Upper lobe of left lung (tissue), 6 donors: ENCODE results near the gene NKIRAS1. TPM values are rescaled to one million over a fixed set of nuclear protein-coding genes. Genes with fewer than 3 reads are reported as not detected.

Experiments
- ATAC-seq, 2 donors: fragments of 200-7000 bp; cut with Tn5 transposase; one replicate each; pipeline ENCODE4 v1.9.1; 2022; ENCODE audit warnings: mild to moderate bottlenecking in 2 of 2, moderate library complexity in 2 of 2; ENCODE audit not compliant: low FRiP score in 2 of 2
- DNase-seq, 2 donors: peaks; one replicate each; pipeline ENCODE4 v3.0.0-alpha.2; 2019 to 2020
- H3K27ac ChIP-seq, 4 donors: fragments of 200-600 bp; sonication (generic); one replicate each; pipeline ENCODE4 v1.5.1; 2016 to 2019
- H3K27me3 ChIP-seq, 4 donors: fragments of 200-600 bp; sonication (generic); one replicate each; pipeline ENCODE4 v1.5.1; 2017 to 2019
- H3K36me3 ChIP-seq, 4 donors: fragments of 200-600 bp; sonication (generic); one replicate each; pipeline ENCODE4 v1.5.1; 2016 to 2019
- H3K4me1 ChIP-seq, 4 donors: fragments of 200-600 bp; sonication (generic); one replicate each; pipeline ENCODE4 v1.5.1; 2018 to 2019
- H3K4me3 ChIP-seq, 4 donors: fragments of 200-600 bp; sonication (generic); one replicate each; pipeline ENCODE4 v1.5.1; 2017 to 2019; ENCODE audit warnings: mild to moderate bottlenecking in 2 of 4, moderate library complexity in 1 of 4
- H3K9me3 ChIP-seq, 4 donors: fragments of 200-600 bp; sonication (generic); one replicate each; pipeline ENCODE4 v1.5.1; 2018 to 2019
- CTCF ChIP-seq, 6 experiments: fragments of 450-650 bp in 4 of 6; fragments of 200-600 bp in 2 of 6; sonication (generic) in 2 of 6; IDR thresholded peaks; one replicate each; pipeline ENCODE4 v1.5.1; 2016 to 2019; ENCODE audit warnings: antibody characterized with exemption in 6 of 6
- EP300 ChIP-seq, 4 donors: sonication (generic); formaldehyde crosslinking; IDR thresholded peaks; one replicate each; pipeline ENCODE4 v1.5.1; 2017; ENCODE audit warnings: antibody characterized with exemption in 4 of 4, control low read depth in 2 of 4
- POLR2A ChIP-seq, 4 donors: fragments of 450-650 bp; IDR thresholded peaks; one replicate each; pipeline ENCODE4 v1.5.1; 2016 to 2017; ENCODE audit warnings: antibody characterized with exemption in 4 of 4, mild to moderate bottlenecking in 2 of 4
- POLR2AphosphoS5 ChIP-seq, 2 donors: sonication (generic); formaldehyde crosslinking; IDR thresholded peaks; one replicate each; pipeline ENCODE4 v1.5.1; 2017; ENCODE audit warnings: antibody characterized with exemption in 2 of 2
- WGBS, 2 donors: methylation state at CpG; one replicate each; pipeline ENCODE4 v1.1.5; 2017 to 2018; 5-methylcytosine and 5-hydroxymethylcytosine counted together
- total RNA-seq, 6 donors: library from RNA; depleted of rRNA in 4 of 6; stranded (reverse); fragments of >200 nt in 4 of 6; gene quantifications; one replicate each; pipeline versions ENCODE4 v1.1.0 to v1.2.1, GENCODE V29; 2016 to 2021
- donor health status: DM: no; HTN: no; CAD: no; lungs with moderate emphysema.
- donor health status: DM: no; HTN: yes; CAD: no; lungs with severe emphysema.

The NKIRAS1 gene
- total RNA-seq, 6 donors from 2014 or later = 3.1 to 18.0 (median 9.1) TPM

- no peak for ATAC-seq
- Histone ChIP-seq H3K27me3 (no peaks in the 10 kb centered on the region), H3K4me1 (peaks cover 0 to 20% (median 12%) of the 10 kb centered on the region in 4 donors), H3K9me3 (no peaks in the 10 kb centered on the region), H3K4me3 (no peak overlapping the region), H3K27ac (no peak overlapping the region), H3K36me3 (peaks cover 0 to 20% (median 6%) of the 10 kb centered on the region in 4 donors)
- no peak for TF ChIP-seq POLR2A (IDR thresholded peaks at IDR 0.05)
- no peak for DNase-seq
- 94 to 96% methylated on average over 2 of the region's 2 CpGs for WGBS, 2 donors
Observed at GRCh38 chr3:23911397-23911796, 5.4 kb downstream of the NKIRAS1 start.

GRCh38 chr3:23909341-23909740 lies 7.4 kb downstream of the NKIRAS1 start:
- no peak for ATAC-seq
- Histone ChIP-seq H3K36me3 (peaks cover 0 to 20% (median 6%) of the 10 kb centered on the region in 4 donors), H3K27me3 (no peaks in the 10 kb centered on the region), H3K4me3 (no peak overlapping the region), H3K9me3 (no peaks in the 10 kb centered on the region), H3K4me1 (peaks cover 0 to under 1% (median 0%) of the 10 kb centered on the region in 4 donors), H3K27ac (no peak overlapping the region)
- 92 to 95% methylated on average over 7 of the region's 7 CpGs for WGBS, 2 donors
- TF ChIP-seq POLR2A (IDR thresholded peaks at IDR 0.05) = no peak
- TF ChIP-seq EP300 (IDR thresholded peaks at IDR 0.05) = no peak
- no peak for TF ChIP-seq POLR2AphosphoS5 (IDR thresholded peaks at IDR 0.05)
- no peak for TF ChIP-seq CTCF (IDR thresholded peaks at IDR 0.05)
- no peak for DNase-seq

- ATAC-seq = no peak
- Histone ChIP-seq H3K4me1 (no peaks in the 10 kb centered on the region), H3K9me3 (no peaks in the 10 kb centered on the region), H3K4me3 (no peak overlapping the region), H3K27me3 (no peaks in the 10 kb centered on the region), H3K36me3 (peaks cover 0 to 28% (median 15%) of the 10 kb centered on the region in 4 donors), H3K27ac (no peak overlapping the region)
- TF ChIP-seq CTCF (IDR thresholded peaks at IDR 0.05) (no peak), POLR2AphosphoS5 (IDR thresholded peaks at IDR 0.05) (no peak), EP300 (IDR thresholded peaks at IDR 0.05) (no peak), POLR2A (IDR thresholded peaks at IDR 0.05) (no peak)
- DNase-seq = no peak
Observed at GRCh38 chr3:23904545-23904944, 12.2 kb downstream of the NKIRAS1 start.

- 81 to 82% methylated on average over 6 of the region's 6 CpGs for WGBS, 2 donors
- TF ChIP-seq POLR2A (IDR thresholded peaks at IDR 0.05) (no peak), CTCF (IDR thresholded peaks at IDR 0.05) (no peak), EP300 (IDR thresholded peaks at IDR 0.05) (no peak), POLR2AphosphoS5 (IDR thresholded peaks at IDR 0.05) (no peak)
- Histone ChIP-seq H3K27ac (no peak overlapping the region), H3K9me3 (no peaks in the 10 kb centered on the region), H3K4me3 (no peak overlapping the region), H3K36me3 (peaks cover 5 to 34% (median 16%) of the 10 kb centered on the region in 4 donors), H3K27me3 (no peaks in the 10 kb centered on the region), H3K4me1 (no peaks in the 10 kb centered on the region)
- DNase-seq (no peak), ATAC-seq (no peak)
Observed at GRCh38 chr3:23900744-23901143, 16.0 kb downstream of the NKIRAS1 start.

- Histone ChIP-seq H3K9me3 (no peaks in the 10 kb centered on the region), H3K4me3 (no peak overlapping the region), H3K27me3 (no peaks in the 10 kb centered on the region), H3K4me1 (peaks cover 0 to 6% (median 4%) of the 10 kb centered on the region in 4 donors), H3K27ac (no peak overlapping the region), H3K36me3 (peaks cover 5 to 33% (median 14%) of the 10 kb centered on the region in 4 donors)
- TF ChIP-seq EP300 (IDR thresholded peaks at IDR 0.05) (no peak), POLR2AphosphoS5 (IDR thresholded peaks at IDR 0.05) (no peak), POLR2A (IDR thresholded peaks at IDR 0.05) (no peak), CTCF (IDR thresholded peaks at IDR 0.05) (no peak)
- ATAC-seq (no peak), DNase-seq (no peak)
- WGBS, 2 donors = 87 to 99% methylated on average over 4 of the region's 4 CpGs
Observed at GRCh38 chr3:23895181-23895580, 21.6 kb downstream of the NKIRAS1 start.
